Nephron progenitor cell (in vitro differentiated cells): ENCODE measurements around the gene PAX8.
A peak's percentile ranks its signal among the peaks of the same experiment; 100 is the strongest.
"Not testable (repeated sequence)": the region's sequence is repeated elsewhere in the genome, so short reads cannot be mapped to it uniquely, and the experiment has no call there.

Experiments used
- DNase-seq: peaks from one replicate; pipeline ENCODE4 v3.0.0; 2021
- H3K27ac Mint-ChIP-seq: 2 replicates; pipeline ENCODE4 v1.8.0; 2021; ENCODE audit warnings: mild to moderate bottlenecking, moderate library complexity, mixed read lengths
- H3K27me3 Mint-ChIP-seq: 2 replicates; pipeline ENCODE4 v1.8.0; 2021; ENCODE audit warnings: mild to moderate bottlenecking, low read depth, mixed read lengths; ENCODE audit not compliant: poor library complexity
- H3K36me3 Mint-ChIP-seq: 2 replicates; pipeline ENCODE4 v1.8.0; 2021; ENCODE audit warnings: low read depth, mixed read lengths
- H3K4me1 Mint-ChIP-seq: 2 replicates; pipeline ENCODE4 v1.8.0; 2021; ENCODE audit warnings: mixed read lengths
- H3K4me3 Mint-ChIP-seq: 2 replicates; pipeline ENCODE4 v1.8.0; 2021; ENCODE audit warnings: mild to moderate bottlenecking, moderate library complexity, mixed read lengths
- H3K9me3 Mint-ChIP-seq: 2 replicates; pipeline ENCODE4 v1.8.0; 2021; ENCODE audit warnings: mild to moderate bottlenecking, moderate library complexity, mixed read lengths
- TF ChIP-seq, protein P1 (sequence below): fragments of 200-600 bp; sonication (generic); IDR thresholded peaks from 2 replicates; pipeline ENCODE4 v1.5.0; 2021; ENCODE audit warnings: antibody characterized with exemption

PAX8 gene

DNA sequence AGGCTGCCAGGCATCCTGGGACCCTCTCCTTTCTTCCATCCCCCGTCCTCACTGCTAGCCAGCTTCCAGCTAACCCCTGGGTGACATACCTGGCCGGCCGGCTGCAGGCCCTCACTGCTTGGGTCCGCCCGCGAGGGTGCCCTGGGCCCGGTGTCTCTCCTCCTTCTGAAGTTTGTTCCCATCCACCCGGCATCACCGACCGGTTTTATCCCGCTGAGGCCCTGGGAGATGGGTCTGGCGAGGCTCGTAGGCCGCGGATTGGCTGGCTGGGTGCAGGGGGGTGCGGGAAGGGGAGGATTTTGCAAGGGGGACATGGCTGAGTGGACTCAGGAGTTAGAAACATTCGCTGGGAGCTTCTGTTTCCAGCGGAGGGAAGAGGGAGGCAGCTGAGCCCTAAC, at the start of gene PAX8:
Gene PAX8, minus strand, starts transcription at position 180 of the 398 bp plus-strand sequence. CDS start 527 bp downstream, outside the sequence.
- H3K27me3 Mint-ChIP-seq, result peaks cover 91% of the 10 kb centered on the region
- peak within 1 kb of the TSS; percentile 97 for H3K27ac Mint-ChIP-seq
- no peaks in the 10 kb centered on the region for H3K9me3 Mint-ChIP-seq
- TF ChIP-seq, protein P1, sequence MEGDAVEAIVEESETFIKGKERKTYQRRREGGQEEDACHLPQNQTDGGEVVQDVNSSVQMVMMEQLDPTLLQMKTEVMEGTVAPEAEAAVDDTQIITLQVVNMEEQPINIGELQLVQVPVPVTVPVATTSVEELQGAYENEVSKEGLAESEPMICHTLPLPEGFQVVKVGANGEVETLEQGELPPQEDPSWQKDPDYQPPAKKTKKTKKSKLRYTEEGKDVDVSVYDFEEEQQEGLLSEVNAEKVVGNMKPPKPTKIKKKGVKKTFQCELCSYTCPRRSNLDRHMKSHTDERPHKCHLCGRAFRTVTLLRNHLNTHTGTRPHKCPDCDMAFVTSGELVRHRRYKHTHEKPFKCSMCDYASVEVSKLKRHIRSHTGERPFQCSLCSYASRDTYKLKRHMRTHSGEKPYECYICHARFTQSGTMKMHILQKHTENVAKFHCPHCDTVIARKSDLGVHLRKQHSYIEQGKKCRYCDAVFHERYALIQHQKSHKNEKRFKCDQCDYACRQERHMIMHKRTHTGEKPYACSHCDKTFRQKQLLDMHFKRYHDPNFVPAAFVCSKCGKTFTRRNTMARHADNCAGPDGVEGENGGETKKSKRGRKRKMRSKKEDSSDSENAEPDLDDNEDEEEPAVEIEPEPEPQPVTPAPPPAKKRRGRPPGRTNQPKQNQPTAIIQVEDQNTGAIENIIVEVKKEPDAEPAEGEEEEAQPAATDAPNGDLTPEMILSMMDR, result no peak
- peak; percentile 82 for DNase-seq
- H3K36me3 Mint-ChIP-seq, result peaks cover 37% of the 10 kb centered on the region
- peaks cover 65% of the 10 kb centered on the region for H3K4me1 Mint-ChIP-seq
- peak within 1 kb of the TSS; percentile 87 for H3K4me3 Mint-ChIP-seq

- Mint-ChIP-seq H3K4me1 (peaks cover 59% of the 10 kb centered on the region), H3K4me3 (no peak overlapping the region), H3K9me3 (peaks cover 29% of the 10 kb centered on the region), H3K27me3 (peaks cover 4% of the 10 kb centered on the region), H3K36me3 (peaks cover 33% of the 10 kb centered on the region), H3K27ac (no peak overlapping the region)
- no peak for DNase-seq
- TF ChIP-seq, protein P1, result no peak
Observed at GRCh38 chr2:113328043-113328442, 49.3 kb upstream of the PAX8 start.

- Mint-ChIP-seq H3K4me1 (peaks cover 72% of the 10 kb centered on the region), H3K27ac (peak overlapping the region; percentile 97), H3K36me3 (peaks cover 28% of the 10 kb centered on the region), H3K9me3 (peaks cover 29% of the 10 kb centered on the region), H3K4me3 (peak overlapping the region; percentile 82)
- peak; percentile 10 for DNase-seq
- H3K27me3 Mint-ChIP-seq, result not testable (repeated sequence)
Observed at GRCh38 chr2:113325161-113325731, 46.5 kb upstream of the PAX8 start.

DNA sequence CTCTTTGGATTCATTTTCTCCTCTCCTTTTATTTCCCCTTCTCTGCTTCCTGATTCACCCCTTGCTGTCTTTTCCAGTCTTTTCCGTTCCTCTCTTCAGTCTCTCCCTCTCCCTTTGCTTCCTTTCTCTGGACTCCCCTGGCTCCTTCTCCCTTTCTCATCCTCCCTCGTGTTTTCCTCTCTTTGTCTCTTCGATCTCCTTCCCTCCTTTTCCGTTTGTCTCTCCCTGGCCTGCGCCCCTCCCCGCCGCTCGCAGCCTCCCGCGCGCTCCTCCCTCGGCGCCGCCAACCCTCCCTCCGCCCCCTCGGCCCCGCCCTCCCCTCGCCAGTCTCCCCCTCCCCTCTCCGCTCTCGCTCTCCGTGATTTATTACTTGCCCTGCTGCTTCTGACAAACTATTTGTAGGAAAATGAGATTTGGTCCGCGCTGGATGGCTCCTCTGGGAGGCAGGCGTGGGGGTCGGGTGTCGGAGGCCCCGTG, 46.0 kb upstream of the PAX8 start:
- TF ChIP-seq, protein P1, result no peak
- Mint-ChIP-seq H3K4me1 (peaks cover 70% of the 10 kb centered on the region), H3K27me3 (peaks cover 8% of the 10 kb centered on the region), H3K36me3 (peaks cover 28% of the 10 kb centered on the region), H3K4me3 (peak overlapping the region; percentile 82), H3K9me3 (peaks cover 29% of the 10 kb centered on the region), H3K27ac (peak overlapping the region; percentile 98)
- peak; percentile 82 for DNase-seq

- peaks cover 11% of the 10 kb centered on the region for H3K27me3 Mint-ChIP-seq
- H3K4me3 Mint-ChIP-seq, H3K27ac Mint-ChIP-seq, DNase-seq: not testable (repeated sequence)
- peaks cover 24% of the 10 kb centered on the region for H3K9me3 Mint-ChIP-seq
- H3K4me1 Mint-ChIP-seq, result peaks cover 70% of the 10 kb centered on the region
- peaks cover 17% of the 10 kb centered on the region for H3K36me3 Mint-ChIP-seq
Observed at GRCh38 chr2:113323129-113323528, 44.4 kb upstream of the PAX8 start.

DNA sequence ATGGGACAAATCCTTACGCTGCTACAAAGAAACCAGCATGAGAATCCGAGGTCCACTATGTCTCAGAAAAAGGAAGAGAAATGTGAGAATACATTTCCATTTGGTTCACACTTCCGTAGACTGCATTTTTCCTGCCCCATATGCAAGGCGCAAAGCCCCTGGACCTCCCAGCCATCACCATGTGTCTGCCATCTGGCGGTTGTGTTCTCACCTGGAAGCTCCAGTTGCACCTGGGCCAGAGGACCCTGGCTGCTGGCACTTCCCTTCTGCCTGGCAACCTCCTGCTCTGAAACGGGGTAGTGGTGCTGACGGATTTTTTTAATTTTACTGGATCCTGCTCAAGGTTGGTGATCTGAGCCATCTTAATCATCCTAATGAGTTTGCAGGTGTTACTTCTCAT, 41.4 kb upstream of the PAX8 start:
- not testable (repeated sequence) for DNase-seq, H3K4me3 Mint-ChIP-seq, H3K9me3 Mint-ChIP-seq, H3K27ac Mint-ChIP-seq, H3K36me3 Mint-ChIP-seq
- Mint-ChIP-seq H3K27me3 (peaks cover 31% of the 10 kb centered on the region), H3K4me1 (peaks cover 76% of the 10 kb centered on the region)

DNA sequence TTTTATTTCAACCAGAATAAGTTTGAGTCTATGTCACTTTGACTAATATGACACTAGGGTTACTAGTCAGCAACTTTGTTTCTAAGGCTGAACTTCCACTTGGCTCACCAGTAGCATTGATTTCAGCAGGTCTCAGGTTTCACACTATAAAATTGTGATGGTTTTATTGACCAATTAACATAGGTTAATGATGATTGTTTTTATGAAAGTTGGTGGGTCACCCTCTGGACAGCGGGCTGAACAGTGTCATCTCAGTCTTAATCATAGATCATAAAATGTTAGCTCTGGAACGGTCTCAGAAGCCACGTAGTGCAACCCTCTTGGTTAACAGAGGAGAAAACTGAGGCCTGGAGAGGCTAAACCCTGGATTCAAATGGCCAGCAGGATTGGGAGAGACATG, 40.2 kb upstream of the PAX8 start:
- peaks cover 75% of the 10 kb centered on the region for H3K4me1 Mint-ChIP-seq
- not testable (repeated sequence) for H3K36me3 Mint-ChIP-seq, DNase-seq, H3K4me3 Mint-ChIP-seq, H3K27ac Mint-ChIP-seq, H3K9me3 Mint-ChIP-seq
- H3K27me3 Mint-ChIP-seq, result peaks cover 29% of the 10 kb centered on the region

DNA sequence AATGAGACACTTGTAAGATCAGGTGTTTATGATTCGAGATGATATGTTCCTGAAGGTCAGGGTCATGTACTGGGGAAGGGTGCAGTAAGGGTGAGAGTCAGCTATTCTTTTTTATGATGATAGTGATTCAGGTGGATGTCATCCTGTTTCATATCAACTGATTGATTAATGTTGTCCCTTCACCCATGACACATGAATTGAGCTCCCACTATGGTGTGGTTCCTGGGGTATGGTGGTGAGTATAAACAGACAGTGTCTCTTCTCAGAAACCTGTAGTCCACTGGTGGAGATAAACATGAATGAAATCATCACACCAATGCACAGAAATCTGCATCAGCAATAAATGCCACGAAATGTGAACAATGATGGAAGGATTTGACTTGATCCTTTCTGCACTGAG, 37.4 kb upstream of the PAX8 start:
- H3K4me1 Mint-ChIP-seq, result peaks cover 76% of the 10 kb centered on the region
- no peak for DNase-seq
- H3K36me3 Mint-ChIP-seq, result no peaks in the 10 kb centered on the region
- H3K9me3 Mint-ChIP-seq, result no peaks in the 10 kb centered on the region
- TF ChIP-seq, protein P1, result no peak
- peaks cover 31% of the 10 kb centered on the region for H3K27me3 Mint-ChIP-seq
- no peak overlapping the region for H3K27ac Mint-ChIP-seq
- H3K4me3 Mint-ChIP-seq, result no peak overlapping the region

DNA sequence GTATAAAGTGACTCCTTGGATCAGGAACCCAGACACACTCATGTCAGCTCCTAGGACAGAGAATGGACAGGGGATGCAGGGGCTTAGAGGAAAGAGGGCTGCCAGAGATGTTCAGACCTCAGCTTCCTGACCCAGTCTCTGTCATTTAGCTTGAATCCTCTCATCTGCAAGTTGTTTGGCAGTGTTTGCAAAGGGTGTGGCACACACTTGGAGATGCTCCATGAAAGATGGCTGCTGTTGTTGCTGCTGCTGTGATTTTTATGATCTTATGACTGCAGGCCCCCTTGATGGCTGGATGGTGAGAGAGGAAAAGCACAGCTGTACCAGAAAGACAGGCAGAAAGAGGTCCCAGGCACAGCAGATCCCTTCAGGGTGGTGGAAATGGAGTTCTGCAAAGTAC, 35.9 kb upstream of the PAX8 start:
- H3K9me3 Mint-ChIP-seq, H3K4me3 Mint-ChIP-seq, H3K27ac Mint-ChIP-seq, DNase-seq, H3K36me3 Mint-ChIP-seq: not testable (repeated sequence)
- Mint-ChIP-seq H3K27me3 (peaks cover 28% of the 10 kb centered on the region), H3K4me1 (peaks cover 88% of the 10 kb centered on the region)

DNA sequence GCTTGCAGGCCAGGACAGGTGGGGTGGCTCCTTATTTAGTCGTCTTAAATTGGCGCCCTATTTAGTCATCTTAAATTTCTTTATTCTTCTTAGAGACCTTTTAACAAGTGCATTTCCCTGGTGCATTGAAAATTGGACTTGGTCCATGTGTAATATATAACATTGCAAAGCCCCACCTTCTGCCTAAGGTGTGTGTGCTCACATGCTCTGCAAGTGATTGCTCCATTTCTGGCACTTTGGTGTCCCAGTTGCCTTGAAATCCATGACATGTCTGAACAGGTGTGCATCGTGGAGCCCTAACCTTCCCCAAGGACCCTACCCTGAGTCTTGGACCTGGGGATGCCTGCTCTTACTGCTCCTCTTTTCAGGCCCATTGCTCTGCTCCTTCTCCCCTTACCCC, 35.5 kb upstream of the PAX8 start:
- H3K36me3 Mint-ChIP-seq, H3K4me3 Mint-ChIP-seq, DNase-seq, H3K27ac Mint-ChIP-seq, H3K9me3 Mint-ChIP-seq: not testable (repeated sequence)
- H3K27me3 Mint-ChIP-seq, result peaks cover 25% of the 10 kb centered on the region
- peaks cover 88% of the 10 kb centered on the region for H3K4me1 Mint-ChIP-seq

DNA sequence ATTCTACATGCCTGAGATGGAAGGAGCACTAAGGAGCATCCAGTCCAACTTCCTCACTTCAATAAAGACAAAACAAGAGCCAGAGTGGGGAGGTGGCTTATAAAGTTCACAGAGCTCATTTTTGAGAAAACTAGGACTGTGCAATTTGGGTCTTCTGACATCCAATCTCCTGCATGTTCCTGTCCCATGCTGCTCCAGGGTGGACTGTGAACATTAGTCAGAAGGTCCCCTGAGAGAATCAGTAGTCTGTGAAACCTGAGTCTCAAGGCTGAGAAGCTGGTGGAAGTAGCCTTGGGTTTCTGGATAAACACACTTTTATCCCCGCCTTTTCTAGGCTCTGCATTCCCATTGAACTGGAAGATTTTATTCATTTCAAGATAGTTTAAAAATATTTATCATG, 33.1 kb upstream of the PAX8 start:
- H3K4me1 Mint-ChIP-seq, result peaks cover 90% of the 10 kb centered on the region
- not testable (repeated sequence) for H3K36me3 Mint-ChIP-seq, DNase-seq, H3K9me3 Mint-ChIP-seq
- H3K27ac Mint-ChIP-seq, result peak overlapping the region; percentile 92
- peaks cover 21% of the 10 kb centered on the region for H3K27me3 Mint-ChIP-seq
- peak overlapping the region; percentile 47 for H3K4me3 Mint-ChIP-seq
